IPS DF 6.9 (cell line): ENCODE data around the gene SMPD3.

ENCODE experiments used
- DNase-seq: peaks from one replicate; pipeline ENCODE4 v3.0.0-alpha.2; 2013; ENCODE audit warnings: low read depth, low spot score
- H3K27ac ChIP-seq: one replicate; pipeline ENCODE4 v1.5.1; 2013; ENCODE audit warnings: low read length, control low read depth
- H3K27me3 ChIP-seq: 2 replicates; pipeline ENCODE4 v1.6.1; 2013; ENCODE audit warnings: mild to moderate bottlenecking, low read length; ENCODE audit not compliant: control insufficient read depth, insufficient read depth
- H3K36me3 ChIP-seq: 2 replicates; pipeline ENCODE4 v1.6.1; 2013; ENCODE audit warnings: low read length; ENCODE audit not compliant: control insufficient read depth, insufficient read depth
- H3K4me1 ChIP-seq: 2 replicates; pipeline ENCODE4 v1.6.1; 2013; ENCODE audit warnings: low read length; ENCODE audit not compliant: control insufficient read depth, insufficient read depth
- H3K4me3 ChIP-seq: 2 replicates; pipeline ENCODE4 v1.5.1; 2013; ENCODE audit warnings: mild to moderate bottlenecking, low read length
- H3K9me3 ChIP-seq: 2 replicates; pipeline ENCODE4 v1.6.1; 2013; ENCODE audit warnings: low read length, inconsistent platforms; ENCODE audit not compliant: control insufficient read depth, insufficient read depth
- WGBS: extraction: QIAGEN DNeasy Blood & Tissue Kit; methylation state at CpG from one replicate; pipeline ENCODE4 v1.1.7; 2013; ENCODE audit warnings: mixed read lengths, missing lambda C conversion rate; ENCODE audit not compliant: insufficient read length, insufficient coverage; 5-methylcytosine and 5-hydroxymethylcytosine counted together

Gene SMPD3

DNA sequence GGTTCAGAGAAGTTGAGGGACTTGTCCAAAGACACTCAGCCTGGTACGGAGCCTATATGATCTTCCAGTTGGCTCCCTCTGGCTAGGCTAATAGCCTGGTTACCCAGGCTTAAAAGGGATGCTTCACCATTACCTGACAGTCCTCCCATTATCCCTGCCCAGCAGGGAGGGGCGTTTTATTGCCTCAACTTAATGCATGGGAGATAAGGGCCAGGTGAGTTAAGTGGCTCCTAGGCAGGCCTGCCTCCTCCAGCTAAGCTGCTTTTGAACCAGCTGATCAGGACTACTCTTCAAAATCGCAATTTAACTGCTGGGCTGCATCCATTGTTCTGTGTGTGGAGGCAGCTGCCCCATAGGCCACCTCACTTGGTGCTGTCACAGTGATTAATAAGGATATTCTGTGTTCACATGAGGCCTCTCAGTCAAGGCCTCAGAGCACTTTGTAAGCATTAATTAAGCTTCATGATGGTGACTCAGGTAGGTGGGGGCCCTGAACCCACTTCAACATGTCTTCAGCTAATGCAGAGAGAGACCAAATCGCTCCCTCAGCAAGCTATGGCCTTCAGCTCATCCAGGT lies 27.9 kb downstream of the SMPD3 start:
- Histone ChIP-seq H3K9me3 (no peaks in the 10 kb centered on the region), H3K27ac (no peak overlapping the region), H3K4me3 (no peak overlapping the region), H3K4me1 (no peaks in the 10 kb centered on the region; the same call in 1 of the 2 replicates), H3K36me3 (no peaks in the 10 kb centered on the region), H3K27me3 (no peaks in the 10 kb centered on the region)
- no CpG with 5 or more reads among the region's 4 CpGs for WGBS
- DNase-seq = no peak

DNA sequence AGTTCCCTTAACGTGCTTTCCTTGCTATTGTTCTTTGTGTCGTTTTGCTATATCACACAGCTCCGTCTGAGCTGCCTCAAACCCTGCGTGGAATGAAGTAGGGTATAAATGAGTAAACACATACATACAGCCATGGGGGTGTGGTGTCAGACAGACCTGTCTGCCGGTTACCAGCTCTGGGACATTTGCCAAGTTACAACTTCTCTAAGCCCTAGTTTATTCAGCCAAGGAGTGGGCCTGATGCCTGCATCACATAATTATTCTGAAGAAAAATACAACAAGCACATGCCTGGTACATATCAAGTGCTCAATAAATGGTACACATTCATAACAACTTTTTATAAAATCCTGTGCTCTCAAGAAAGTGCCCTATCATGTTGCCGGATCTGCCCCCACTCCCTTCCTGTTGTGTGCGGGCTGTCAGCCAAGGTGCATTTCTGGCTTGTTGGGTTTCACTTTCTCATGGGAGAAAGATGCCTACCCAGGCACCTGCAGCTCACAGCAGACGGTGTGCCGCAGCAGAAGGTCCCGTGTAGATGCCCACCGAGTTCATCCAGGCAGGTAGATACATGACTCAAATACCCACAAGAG lies 30.5 kb downstream of the SMPD3 start:
- H3K4me1 ChIP-seq = no peaks in the 10 kb centered on the region; the same call in 1 of the 2 replicates
- H3K27ac ChIP-seq = no peak overlapping the region
- DNase-seq = no peak
- H3K36me3 ChIP-seq = no peaks in the 10 kb centered on the region
- H3K4me3 ChIP-seq = no peak overlapping the region
- H3K27me3 ChIP-seq = no peaks in the 10 kb centered on the region
- H3K9me3 ChIP-seq = no peaks in the 10 kb centered on the region
- WGBS = no CpG with 5 or more reads among the region's 11 CpGs

DNA sequence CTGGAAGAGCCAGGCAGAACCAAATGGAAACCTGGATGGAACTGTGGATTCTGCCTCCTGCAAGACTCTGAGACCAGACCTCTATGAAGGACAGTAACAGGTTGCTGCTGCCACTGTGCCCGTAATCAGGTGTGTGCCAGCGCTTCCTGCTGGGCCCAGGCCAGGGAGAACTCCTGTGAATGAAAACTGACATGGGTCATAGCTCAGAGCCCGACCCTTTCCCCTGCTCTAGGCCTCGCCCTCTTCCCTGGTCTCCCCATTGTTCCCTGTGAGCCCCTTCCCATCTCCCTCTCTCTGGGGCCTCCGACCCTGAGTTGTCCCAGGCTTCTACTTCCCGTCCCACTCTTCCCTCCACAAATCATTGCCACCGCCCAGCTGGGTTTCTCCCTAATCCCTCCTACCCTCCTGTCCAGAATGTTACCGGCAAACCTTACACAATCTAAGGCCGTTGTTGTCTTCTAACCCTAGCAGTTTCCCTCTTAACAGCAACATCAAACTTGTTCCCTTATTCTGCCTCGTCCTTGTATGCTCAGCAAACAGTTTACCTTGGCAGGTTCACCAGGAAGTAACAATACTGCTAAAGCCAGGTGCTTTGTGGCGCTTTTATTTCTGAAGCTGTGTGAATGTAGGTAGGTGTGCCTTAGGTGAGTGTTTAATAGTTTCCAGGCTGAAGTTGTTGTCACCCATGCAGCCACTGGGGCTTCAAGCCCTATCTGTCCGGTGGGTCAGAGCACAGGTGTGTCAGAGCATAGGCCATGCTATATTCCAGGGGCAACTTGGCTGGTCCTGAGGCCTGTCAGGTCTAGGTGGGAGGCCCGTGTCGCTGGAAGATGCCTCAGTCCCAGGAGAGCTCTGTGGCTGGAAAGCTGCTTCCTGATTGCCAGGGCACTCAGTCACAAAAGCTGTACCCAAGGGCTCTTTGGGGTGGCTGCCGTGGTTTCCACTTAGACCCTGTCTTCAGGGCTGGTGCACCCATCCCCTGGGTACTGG lies 32.0 kb downstream of the SMPD3 start:
- Histone ChIP-seq H3K27me3 (no peaks in the 10 kb centered on the region), H3K27ac (no peak overlapping the region), H3K9me3 (no peaks in the 10 kb centered on the region), H3K36me3 (no peaks in the 10 kb centered on the region), H3K4me3 (no peak overlapping the region), H3K4me1 (no peaks in the 10 kb centered on the region; the same call in 1 of the 2 replicates)
- no CpG with 5 or more reads among the region's 15 CpGs for WGBS
- DNase-seq = no peak

DNA sequence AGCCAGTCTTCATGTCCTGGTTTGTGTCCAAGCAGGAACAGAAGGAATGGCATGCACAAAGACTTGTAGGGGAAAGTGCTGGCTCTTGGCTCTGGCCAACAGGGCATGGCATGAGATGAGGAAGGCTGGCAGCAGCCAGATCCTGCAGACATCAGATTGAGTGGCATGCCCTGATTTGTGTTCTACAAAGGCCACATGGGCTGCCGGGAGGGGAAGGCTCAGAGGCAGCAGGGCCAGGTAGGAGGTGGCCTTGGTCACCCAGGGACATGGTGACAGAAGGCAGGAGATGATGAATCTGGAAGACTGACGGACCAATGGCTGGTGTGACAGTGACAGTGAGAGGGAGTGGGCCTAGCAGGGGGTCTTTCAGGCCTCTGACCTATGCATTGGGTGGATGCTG lies 33.7 kb downstream of the SMPD3 start:
- WGBS = no CpG with 5 or more reads among the region's 2 CpGs
- Histone ChIP-seq H3K27ac (no peak overlapping the region), H3K36me3 (no peaks in the 10 kb centered on the region), H3K9me3 (no peaks in the 10 kb centered on the region), H3K4me3 (no peak overlapping the region), H3K4me1 (no peaks in the 10 kb centered on the region), H3K27me3 (no peaks in the 10 kb centered on the region)
- no peak for DNase-seq

DNA sequence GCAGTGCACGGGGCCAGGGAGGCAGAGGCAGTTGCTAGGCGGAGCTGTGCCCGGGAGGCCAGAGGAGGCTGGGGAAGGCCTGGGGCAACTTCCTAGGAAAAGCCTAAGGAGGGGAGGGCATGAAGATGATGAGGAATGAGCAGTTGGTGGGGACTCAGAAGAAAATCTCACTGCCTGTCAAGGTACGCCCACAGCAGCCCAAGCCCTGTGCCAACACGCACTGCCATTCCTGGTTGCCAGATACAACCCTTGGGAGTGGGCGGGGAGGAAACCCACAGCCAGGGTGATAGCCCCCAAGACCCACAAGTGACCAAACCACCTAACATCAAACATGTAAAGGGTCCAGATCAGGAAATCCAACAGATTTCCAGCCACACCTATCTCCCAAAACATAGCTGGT lies 36.2 kb downstream of the SMPD3 start:
- no CpG with 5 or more reads among the region's 6 CpGs for WGBS
- H3K27me3 ChIP-seq = no peaks in the 10 kb centered on the region
- H3K9me3 ChIP-seq = no peaks in the 10 kb centered on the region
- no peaks in the 10 kb centered on the region for H3K36me3 ChIP-seq
- no peak overlapping the region for H3K4me3 ChIP-seq
- no peak overlapping the region for H3K27ac ChIP-seq
- DNase-seq = no peak
- peaks cover 7% of the 10 kb centered on the region for H3K4me1 ChIP-seq

DNA sequence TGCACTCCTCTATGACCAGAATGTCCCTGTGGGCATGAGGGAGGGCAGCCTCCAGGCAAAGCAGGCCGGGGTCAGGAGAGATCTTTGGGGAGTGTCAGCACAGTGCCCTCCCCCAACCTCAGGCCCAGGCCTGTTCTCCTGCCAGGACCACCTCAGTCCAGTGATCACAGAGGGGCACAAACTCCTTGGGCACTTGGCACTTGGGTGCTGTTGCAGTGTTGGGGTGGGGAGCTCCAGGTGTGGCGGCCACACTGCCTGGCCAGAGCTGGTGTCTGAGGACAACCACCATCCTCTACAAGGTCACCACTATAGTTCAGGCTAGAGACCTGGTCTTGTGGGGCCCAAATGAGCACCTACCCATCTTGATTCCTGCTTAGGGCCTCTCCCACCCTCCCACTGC lies 37.2 kb downstream of the SMPD3 start:
- H3K9me3 ChIP-seq = no peaks in the 10 kb centered on the region
- no peak overlapping the region for H3K4me3 ChIP-seq
- no peak overlapping the region for H3K27ac ChIP-seq
- peaks cover 7% of the 10 kb centered on the region for H3K4me1 ChIP-seq
- DNase-seq = no peak
- H3K27me3 ChIP-seq = no peaks in the 10 kb centered on the region
- no CpG with 5 or more reads among the region's 2 CpGs for WGBS
- H3K36me3 ChIP-seq = no peaks in the 10 kb centered on the region

DNA sequence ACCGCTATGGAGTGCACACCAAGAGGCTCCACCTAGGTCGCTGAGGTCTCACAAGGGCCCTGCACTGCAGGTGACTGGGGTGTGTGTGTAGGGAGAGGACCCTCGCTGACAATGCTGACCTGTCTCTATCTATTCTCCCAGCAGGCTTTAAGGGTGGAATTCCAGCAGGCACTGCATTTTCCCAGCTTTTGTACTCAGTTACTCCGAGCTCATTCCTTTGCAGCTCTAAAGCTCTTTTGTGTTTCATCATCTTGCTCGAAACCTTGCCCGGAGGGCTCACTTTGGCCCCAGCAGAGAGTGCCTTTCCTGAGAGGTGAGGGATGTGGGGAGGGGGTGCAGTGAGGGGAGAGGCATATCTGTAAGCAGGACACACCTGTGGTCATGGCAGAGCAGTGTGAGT lies 39.3 kb downstream of the SMPD3 start:
- Histone ChIP-seq H3K27me3 (no peaks in the 10 kb centered on the region), H3K27ac (no peak overlapping the region)
- no peak for DNase-seq

DNA sequence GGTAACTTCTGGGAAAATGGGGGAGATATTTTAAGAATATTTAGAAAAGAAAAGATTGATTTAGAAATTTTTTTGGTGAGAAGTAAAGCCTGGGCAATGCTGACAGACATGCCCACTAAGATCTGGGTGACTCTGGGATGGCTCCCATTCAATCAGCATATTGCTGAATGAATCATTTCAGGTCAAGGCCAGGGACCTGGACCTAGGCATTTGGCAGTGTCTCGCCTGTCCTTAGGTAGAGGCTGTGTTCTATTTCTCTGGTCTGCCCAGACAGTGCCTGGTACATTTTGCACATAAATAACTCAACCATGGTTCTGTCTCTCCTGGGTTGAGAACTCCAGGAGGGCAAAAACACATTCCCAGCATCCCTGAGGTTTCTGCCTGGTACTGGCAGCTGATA lies 39.9 kb downstream of the SMPD3 start:
- Histone ChIP-seq H3K27me3 (no peaks in the 10 kb centered on the region), H3K36me3 (no peaks in the 10 kb centered on the region), H3K27ac (no peak overlapping the region), H3K9me3 (no peaks in the 10 kb centered on the region), H3K4me1 (peaks cover 7% of the 10 kb centered on the region), H3K4me3 (no peak overlapping the region)
- WGBS = no CpG with 5 or more reads among the region's 1 CpG
- DNase-seq = no peak

More for the DNA sequence above, 39.3 kb downstream of the SMPD3 start:
- peaks cover 7% of the 10 kb centered on the region for H3K4me1 ChIP-seq
- H3K36me3 ChIP-seq = no peaks in the 10 kb centered on the region
- no peak overlapping the region for H3K4me3 ChIP-seq
- no CpG with 5 or more reads among the region's 6 CpGs for WGBS
- H3K9me3 ChIP-seq = no peaks in the 10 kb centered on the region

DNA sequence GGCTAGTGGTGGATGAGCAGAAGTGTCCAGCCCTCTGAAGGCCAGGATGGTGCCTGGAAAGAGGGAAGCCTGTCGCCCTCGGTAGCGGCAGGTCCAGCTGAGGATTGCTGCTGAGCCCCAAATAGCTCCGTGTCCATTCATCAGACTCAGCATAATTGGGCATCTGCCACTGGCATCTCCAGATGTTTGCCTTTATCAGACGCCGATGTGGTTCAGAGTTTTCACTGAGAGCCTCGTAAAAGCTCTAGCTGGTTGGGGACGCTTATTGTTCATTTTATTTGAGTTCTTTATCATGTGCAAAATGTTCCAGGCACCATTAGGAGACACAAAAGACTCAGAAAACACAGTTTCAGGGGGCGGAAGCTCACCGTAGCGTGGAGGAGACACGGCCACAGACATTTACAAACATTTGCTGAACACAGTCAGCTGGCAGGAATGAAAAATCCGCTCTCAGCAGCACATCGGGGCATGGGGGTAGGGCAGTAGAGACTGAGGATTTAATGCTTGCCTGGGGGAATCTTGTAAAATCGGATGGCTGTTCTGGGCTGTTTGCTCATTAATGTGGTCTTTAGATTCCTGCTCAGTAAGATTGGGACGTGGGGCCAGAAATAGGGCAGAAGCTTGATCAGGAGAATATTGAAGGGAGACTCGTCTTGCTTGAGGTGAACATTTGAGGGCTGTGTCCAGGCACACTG lies 41.7 kb downstream of the SMPD3 start:
- no CpG with 5 or more reads among the region's 17 CpGs for WGBS
- Histone ChIP-seq H3K9me3 (no peaks in the 10 kb centered on the region), H3K27ac (no peak overlapping the region), H3K27me3 (no peaks in the 10 kb centered on the region), H3K4me1 (peaks cover 7% of the 10 kb centered on the region), H3K36me3 (no peaks in the 10 kb centered on the region), H3K4me3 (no peak overlapping the region)
- DNase-seq = no peak

DNA sequence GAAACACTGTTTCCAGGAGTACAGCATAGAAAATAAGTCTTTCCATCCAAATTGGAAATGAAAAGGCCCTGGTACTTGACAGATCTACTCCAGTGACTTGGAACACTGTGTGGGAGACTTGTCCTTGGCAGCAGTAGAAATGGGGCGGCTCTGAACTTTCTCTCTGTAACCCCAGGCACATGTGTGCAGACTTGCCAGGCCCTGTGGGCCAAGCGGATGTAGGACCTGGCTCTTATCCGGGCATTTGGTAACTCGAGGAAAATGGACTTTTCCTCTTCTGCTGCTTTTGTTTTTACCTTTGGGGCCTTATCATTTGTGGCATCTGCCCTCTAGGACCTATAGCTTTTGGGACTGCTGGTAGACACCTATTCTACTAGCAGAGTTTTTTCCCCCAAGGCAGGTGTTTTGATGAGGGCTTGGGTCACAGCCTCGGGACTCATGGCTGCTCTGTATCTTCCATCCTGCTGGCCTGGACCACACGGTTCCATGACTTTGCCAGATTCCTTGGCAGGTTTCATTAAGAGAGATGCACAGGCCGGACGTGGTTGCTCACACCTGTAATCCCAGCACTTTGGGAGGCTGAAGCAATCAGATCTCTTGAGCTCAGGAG lies 43.5 kb downstream of the SMPD3 start:
- H3K36me3 ChIP-seq = no peaks in the 10 kb centered on the region
- H3K4me3 ChIP-seq = no peak overlapping the region
- no peaks in the 10 kb centered on the region for H3K27me3 ChIP-seq
- H3K9me3 ChIP-seq = no peaks in the 10 kb centered on the region
- WGBS = no CpG with 5 or more reads among the region's 8 CpGs
- peaks cover 7% of the 10 kb centered on the region for H3K4me1 ChIP-seq
- DNase-seq = no peak
- H3K27ac ChIP-seq = no peak overlapping the region
